ENCODE measurements around the gene DDHD1.
A peak's percentile ranks its signal among the peaks of the same experiment; 100 is the strongest.

Gene DDHD1

GRCh38 chr14:53027562-53027961 is 125.6 kb downstream of the DDHD1 start:
- DNase-seq, result no peak

DNA sequence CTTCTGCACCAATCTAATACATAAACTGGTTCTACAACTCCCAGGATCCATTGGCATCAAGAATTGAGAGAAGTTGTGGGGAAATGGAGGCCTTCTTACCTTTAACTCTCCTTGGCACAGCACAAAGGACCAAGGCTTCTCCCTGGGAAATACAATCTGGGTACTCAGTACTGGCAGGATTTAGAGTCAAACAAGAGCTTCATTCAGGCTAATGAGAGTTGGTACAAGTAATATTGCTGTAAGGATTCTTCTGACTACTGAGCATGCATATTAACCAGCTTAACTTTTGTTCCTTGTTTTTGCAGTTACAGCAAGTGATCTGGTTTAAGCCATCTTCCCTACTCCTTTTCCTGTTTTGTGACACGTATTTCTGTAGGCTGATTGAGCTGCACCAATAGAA is 126.1 kb downstream of the DDHD1 start:
- no peak for DNase-seq

GRCh38 chr14:53023325-53023724 is 129.8 kb downstream of the DDHD1 start:
- no peak for DNase-seq

DNA sequence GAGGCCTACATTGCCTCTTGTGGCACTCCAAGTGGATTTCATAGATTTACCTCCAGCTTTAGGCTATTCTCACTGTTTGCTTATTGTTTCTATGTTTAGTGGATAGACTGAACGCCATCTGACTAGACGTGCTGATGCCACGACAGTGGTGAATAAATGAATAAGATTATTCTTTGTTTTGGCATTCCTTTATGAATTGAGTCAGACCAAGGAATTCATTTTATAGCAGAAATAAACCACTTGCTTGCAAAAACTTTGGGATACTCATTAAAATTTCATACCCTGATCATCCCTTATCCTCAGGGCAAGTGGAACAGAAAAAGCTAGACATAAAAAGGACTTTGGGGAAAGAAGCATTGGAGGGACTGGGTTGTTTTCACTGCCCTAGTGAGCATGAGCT is 130.5 kb downstream of the DDHD1 start:
- DNase-seq, result no peak

DNA sequence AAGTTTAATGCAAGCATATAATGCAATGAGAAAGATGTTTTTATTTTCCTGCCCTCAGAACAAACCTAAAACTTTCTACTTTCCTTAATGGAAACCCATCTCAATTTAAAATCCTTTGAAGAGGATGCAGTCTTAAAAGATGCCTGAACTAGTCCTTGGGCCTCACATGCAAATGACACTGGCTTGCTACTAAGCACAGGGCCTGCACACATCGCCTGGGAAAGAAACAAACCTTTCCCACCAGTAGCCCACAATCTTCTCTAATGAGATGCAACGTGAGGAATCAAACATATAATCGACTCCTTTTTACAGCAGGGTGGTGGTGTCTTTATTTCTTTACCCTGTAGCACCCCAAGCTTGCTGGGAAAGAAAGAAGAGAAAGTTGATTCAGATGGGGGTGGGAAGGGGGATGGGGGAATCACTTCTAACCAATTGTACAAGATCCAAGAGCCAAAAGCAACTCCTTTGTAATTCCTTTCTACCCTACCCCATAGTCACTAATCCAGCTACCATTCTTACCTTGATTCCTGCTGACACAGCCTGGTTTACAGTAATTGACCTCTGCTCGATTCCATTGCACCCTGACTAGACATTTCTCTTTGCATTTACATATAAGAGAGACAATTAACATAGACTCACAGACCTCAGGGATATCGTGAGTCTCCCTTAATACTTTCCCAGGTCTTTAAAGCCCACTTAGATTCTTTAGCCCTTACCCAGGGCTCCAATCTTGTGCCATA is 132.8 kb downstream of the DDHD1 start:
- no peak for DNase-seq

GRCh38 chr14:53019406-53019805 is 133.7 kb downstream of the DDHD1 start:
- no peak for DNase-seq

- no peak for DNase-seq
These were observed 135.3 kb downstream of the DDHD1 start for GRCh38 chr14:53017837-53018236.

DNA sequence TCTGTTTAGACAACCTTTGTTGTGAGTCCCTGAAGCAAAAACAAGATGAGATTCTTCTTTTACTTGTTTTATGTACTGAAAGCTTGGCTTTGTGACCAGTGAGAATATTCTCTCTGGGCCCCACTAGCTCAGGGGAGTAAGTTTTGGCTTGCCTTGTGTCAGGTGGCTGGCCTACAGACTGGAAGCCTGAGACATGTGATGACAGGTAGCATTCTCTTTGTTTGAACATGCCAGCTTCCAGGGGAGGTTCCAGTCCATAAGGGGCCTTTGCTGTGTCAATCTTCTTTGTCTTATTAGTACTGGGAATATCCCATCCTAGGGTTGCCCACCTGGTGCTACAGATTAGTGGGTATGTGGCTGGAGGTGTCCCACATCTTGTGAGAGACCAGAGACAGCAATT is 136.2 kb downstream of the DDHD1 start:
- no peak for DNase-seq

GRCh38 chr14:53016491-53016890 is 136.6 kb downstream of the DDHD1 start:
- no peak for DNase-seq

- peak; percentile 35 for DNase-seq
These were observed 142.1 kb downstream of the DDHD1 start for GRCh38 chr14:53011053-53011462.

GRCh38 chr14:53010193-53011040 is 142.7 kb downstream of the DDHD1 start:
- DNase-seq, result no peak

DNA sequence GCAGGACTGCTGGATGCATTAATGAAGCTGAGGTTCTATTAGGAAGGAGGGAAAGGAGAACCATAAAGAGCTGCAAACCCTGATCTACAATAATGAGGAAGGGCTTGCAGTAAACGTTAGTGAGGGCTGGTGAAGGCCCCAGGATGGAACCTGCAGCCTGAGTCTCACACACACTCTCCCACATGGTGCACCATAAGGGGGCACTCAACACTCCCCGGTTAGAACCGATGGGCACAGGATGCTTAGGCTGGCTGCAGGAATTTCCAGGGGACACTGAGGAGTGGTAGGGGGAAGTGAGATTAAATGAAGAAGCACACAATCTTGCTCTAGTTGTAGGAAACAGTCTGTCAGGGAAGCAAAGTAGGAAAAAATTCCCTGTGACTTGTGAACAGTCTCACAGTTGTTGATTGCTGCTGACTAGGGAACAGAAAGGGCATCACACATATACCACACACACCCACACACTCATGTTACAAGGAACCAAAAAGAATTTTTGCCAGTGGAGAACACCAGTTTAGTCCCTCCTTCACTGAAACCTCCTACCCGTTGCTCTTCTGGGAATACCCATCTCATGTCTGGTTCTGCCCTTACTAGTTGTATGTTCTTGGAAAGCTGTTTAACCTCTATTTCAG is 146.1 kb downstream of the DDHD1 start:
- DNase-seq, result no peak

GRCh38 chr14:53004976-53005375 is 148.1 kb downstream of the DDHD1 start:
- no peak for DNase-seq

- DNase-seq, result no peak
These were observed 149.3 kb downstream of the DDHD1 start for GRCh38 chr14:53003776-53004175.

DNA sequence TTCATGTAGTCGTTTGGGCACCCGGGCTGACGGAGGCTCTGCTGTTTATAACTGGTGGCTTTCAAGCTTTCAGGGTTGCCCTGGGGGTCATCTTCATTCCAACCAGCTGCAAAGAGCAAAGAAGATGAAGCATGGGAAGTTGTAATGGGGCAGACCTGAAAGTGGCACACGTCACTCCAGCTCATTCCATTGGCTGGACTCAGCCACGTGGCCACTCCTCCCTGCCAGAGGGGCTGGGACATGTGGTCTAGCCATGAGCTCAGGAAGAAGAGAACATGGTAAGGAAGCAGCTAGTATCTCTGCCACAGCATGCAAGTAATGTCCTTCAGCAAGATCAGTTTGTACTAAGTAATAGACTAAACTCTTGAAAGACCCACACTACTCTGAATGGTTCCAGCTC is 150.5 kb downstream of the DDHD1 start:
- no peak for DNase-seq

- DNase-seq, result no peak
These were observed 151.2 kb downstream of the DDHD1 start for GRCh38 chr14:53001787-53002378.

DNA sequence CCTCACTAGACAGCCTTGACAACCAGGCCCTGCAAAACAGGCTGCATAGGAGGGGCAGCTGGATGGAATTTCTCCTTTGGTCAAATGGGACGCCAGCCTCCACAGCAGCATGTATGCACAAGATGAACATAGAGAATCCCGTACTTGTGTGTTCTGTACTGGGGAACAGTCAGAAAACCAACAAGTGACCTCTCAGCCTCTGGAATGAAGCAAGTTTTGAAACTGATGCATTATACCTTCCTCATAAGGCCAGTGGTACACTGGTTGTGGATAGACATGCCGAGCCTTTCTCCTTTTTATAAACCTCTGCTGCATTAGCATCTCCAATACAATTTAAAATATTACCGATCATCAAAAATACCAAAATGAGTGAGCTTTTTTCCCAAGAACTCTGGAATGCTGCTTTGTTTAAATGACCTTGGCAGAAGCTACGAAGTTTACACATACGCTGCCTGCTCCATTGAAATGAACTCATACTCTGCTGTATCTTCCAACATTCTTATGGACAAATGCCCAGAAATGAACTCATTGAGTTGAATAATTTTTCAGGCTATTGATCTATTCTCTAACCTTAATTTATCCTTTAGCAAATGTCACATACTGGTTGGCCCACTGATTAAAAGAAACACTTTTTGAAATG is 154.6 kb downstream of the DDHD1 start:
- DNase-seq, result no peak

- no peak for DNase-seq
These were observed 156.6 kb downstream of the DDHD1 start for GRCh38 chr14:52996493-52996892.

DNA sequence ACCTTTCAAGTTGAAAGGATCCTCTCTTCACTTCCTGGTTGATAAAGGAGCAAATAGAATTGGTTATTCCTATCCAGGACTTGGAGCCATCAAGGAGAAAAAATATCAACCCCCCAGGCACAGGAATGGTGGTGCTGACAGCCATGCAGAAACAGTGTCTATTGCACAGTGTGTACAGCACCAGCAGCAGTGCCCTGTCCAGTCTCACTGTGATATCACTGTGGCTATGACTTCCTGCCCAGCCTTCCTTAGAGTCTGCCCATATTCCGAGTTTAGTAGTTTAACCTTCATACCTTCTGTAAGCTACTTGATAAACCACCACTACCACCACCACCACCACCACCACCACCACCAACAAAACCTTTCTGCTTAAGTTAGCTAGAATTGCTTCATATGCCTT is 157.1 kb downstream of the DDHD1 start:
- no peak for DNase-seq

GRCh38 chr14:52992236-52992870 is 160.8 kb downstream of the DDHD1 start:
- no peak for DNase-seq

- DNase-seq, result no peak
These were observed 165.0 kb downstream of the DDHD1 start for GRCh38 chr14:52988139-52988538.

GRCh38 chr14:52987514-52987913 is 165.6 kb downstream of the DDHD1 start:
- DNase-seq, result no peak
